ENCODE measurements around the gene VAV2. TPM values are rescaled to one million over a fixed set of nuclear protein-coding genes. Genes with fewer than 3 reads are reported as not detected.
A peak's percentile ranks its signal among the peaks of the same experiment; 100 is the strongest.

VAV2 gene
- total and polyA plus RNA-seq, 12 donors, result 2.9 to 7.1 (median 5.0) TPM

GRCh38 chr9:133842721-133843227 lies 149.3 kb downstream of the VAV2 start:
- Histone ChIP-seq H3K27ac (no peak overlapping the region), H3K9me3 (no peaks in the 10 kb centered on the region), H3K36me3 (no peaks in the 10 kb centered on the region), H3K27me3 (no peaks in the 10 kb centered on the region), H3K4me3 (no peak overlapping the region), H3K4me1 (peaks cover 0 to 43% (median 21%) of the 10 kb centered on the region in 9 donors)
- TF ChIP-seq CTCF (IDR thresholded peaks at IDR 0.05), result no peak
- intact Hi-C loops (cut with DNase I), result loop anchor here in 1 of 10 donors (10.0 kb wide), 1 partner anchor 72 kb away; no protein-coding TSS in a partner anchor
- ATAC-seq (no peak), DNase-seq (no peak)
- WGBS, 2 donors, result 93 to 97% methylated on average over 23 of the region's 23 CpGs

GRCh38 chr9:133842174-133842573 lies 149.9 kb downstream of the VAV2 start:
- ATAC-seq, result peak in 4 of 8 donors; percentile 27 to 36 (median 31)
- 55 to 57% methylated on average over 17 of the region's 17 CpGs for WGBS, 2 donors
- Histone ChIP-seq H3K9me3 (no peaks in the 10 kb centered on the region), H3K4me1 (peaks cover 0 to 44% (median 21%) of the 10 kb centered on the region in 9 donors), H3K27me3 (no peaks in the 10 kb centered on the region), H3K4me3 (no peak overlapping the region), H3K36me3 (no peaks in the 10 kb centered on the region), H3K27ac (no peak overlapping the region)
- DNase-seq, result no peak
- intact Hi-C loops (cut with DNase I), result loop anchor here in 1 of 10 donors (10.0 kb wide), 1 partner anchor 73 kb away; no protein-coding TSS in a partner anchor
- TF ChIP-seq CTCF (IDR thresholded peaks at IDR 0.05), result no peak

- intact Hi-C loops (cut with DNase I), result loop anchor here in 1 of 10 donors (10.0 kb wide), 1 partner anchor 74 kb away; no protein-coding TSS in a partner anchor
- Histone ChIP-seq H3K4me1 (peaks cover 0 to 49% (median 21%) of the 10 kb centered on the region in 9 donors), H3K9me3 (no peaks in the 10 kb centered on the region), H3K36me3 (no peaks in the 10 kb centered on the region), H3K27ac (no peak overlapping the region), H3K4me3 (no peak overlapping the region), H3K27me3 (no peaks in the 10 kb centered on the region)
- 93 to 94% methylated on average over 10 of the region's 10 CpGs for WGBS, 2 donors
- DNase-seq (no peak), ATAC-seq (no peak)
- no peak for TF ChIP-seq CTCF (IDR thresholded peaks at IDR 0.05)
These were observed 150.8 kb downstream of the VAV2 start for GRCh38 chr9:133841167-133841812.

GRCh38 chr9:133839822-133840329 lies 152.2 kb downstream of the VAV2 start:
- no peak for TF ChIP-seq CTCF (IDR thresholded peaks at IDR 0.05)
- no peaks in the 10 kb centered on the region for H3K36me3 ChIP-seq
- ATAC-seq (peak; percentile 40 to 61 (median 48)), DNase-seq (peak in 1 of 2 donors; percentile 38)
- no peak overlapping the region for H3K4me3 ChIP-seq
- H3K27me3 ChIP-seq, result no peaks in the 10 kb centered on the region
- peaks cover 0 to 47% (median 18%) of the 10 kb centered on the region in 9 donors for H3K4me1 ChIP-seq
- WGBS, 2 donors, result 30 to 44% methylated on average over 15 of the region's 15 CpGs
- H3K27ac ChIP-seq, result peak overlapping the region in 7 of 10 donors; percentile 10 to 70 (median 47)
- no peaks in the 10 kb centered on the region for H3K9me3 ChIP-seq
- intact Hi-C loops (cut with DNase I), result loop anchor here in 1 of 10 donors (10.0 kb wide), 1 partner anchor 75 kb away; no protein-coding TSS in a partner anchor
